ENCODE results near the gene SLC32A1. TPM values are rescaled to one million over a fixed set of nuclear protein-coding genes. Genes with fewer than 3 reads are reported as not detected.

SLC32A1 gene
- total and polyA plus RNA-seq, 2 of the 13 experiments (the other 11 are each of a cell fraction or from before 2014, with no cell fraction given): not detected

DNA sequence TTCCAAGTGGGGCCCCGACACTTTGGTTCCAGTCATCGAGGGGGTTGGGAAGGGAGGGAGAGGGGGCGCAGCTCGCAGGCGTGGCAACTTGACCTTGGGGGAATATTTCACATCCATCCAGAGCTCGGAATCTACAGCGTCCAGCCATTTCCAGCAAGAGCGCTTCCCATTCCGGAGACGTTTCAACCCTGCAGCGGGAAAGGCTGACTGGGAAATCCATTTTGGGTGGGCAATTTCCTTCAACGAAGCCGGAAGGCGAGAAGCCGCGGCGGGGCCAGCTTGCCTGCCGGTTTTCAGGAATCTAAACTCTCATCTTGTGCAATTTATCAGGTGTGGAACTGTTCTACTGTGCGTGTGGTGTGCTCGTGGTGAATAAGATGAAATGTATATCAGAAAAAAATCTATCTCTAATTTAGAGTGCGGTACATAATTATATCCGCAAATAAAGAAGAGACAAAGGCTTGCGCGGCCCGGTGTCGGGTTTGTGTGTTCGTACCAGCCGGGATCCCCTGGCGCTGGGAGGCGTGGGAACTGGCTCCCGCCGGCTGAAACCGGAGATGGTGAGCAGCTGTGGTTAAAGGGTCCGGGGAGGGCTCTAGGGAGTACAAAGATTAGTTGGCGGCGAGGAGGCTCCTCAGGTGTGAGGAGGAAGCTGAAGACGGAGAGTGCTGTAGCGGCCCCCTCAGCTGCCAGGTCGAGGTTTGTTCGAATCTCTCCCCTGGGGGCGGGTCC, 4.8 kb downstream of the SLC32A1 start (continued):
- TF ChIP-seq ETV5 (CRISPR knock-in tag; IDR thresholded peaks at IDR 0.05; ENCODE audit: borderline replicate concordance) (no peak), NFIB (CRISPR knock-in tag; IDR thresholded peaks at IDR 0.05; ENCODE audit: borderline replicate concordance) (no peak), YEATS2 (CRISPR knock-in tag; IDR thresholded peaks at IDR 0.05; ENCODE audit: borderline replicate concordance) (no peak), ZNF549 (CRISPR knock-in tag; IDR thresholded peaks at IDR 0.05) (no peak), TIGD3 (CRISPR knock-in tag; IDR thresholded peaks at IDR 0.05; ENCODE audit: borderline replicate concordance) (no peak), TARDBP (CRISPR knock-in tag; IDR thresholded peaks at IDR 0.05) (no peak)
- TF ChIP-seq, protein P1, sequence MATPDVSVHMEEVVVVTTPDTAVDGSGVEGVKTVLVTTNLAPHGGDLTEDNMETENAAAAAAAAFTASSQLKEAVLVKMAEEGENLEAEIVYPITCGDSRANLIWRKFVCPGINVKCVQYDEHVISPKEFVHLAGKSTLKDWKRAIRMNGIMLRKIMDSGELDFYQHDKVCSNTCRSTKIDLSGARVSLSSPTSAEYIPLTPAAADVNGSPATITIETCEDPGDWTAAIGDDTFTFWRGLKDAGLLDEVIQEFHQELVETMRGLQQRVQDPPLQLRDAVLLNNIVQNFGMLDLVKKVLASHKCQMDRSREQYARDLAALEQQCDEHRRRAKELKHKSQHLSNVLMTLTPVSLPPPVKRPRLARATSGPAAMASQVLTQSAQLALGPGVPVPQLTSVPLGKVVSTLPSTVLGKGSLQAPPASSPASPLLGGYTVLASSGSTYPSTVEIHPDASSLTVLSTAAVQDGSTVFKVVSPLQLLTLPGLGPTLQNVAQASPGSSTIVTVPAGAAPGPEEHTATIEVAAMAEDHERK (CRISPR knock-in tag; IDR thresholded peaks at IDR 0.05; ENCODE audit: low read depth): no peak
- TF ChIP-seq, protein P2, sequence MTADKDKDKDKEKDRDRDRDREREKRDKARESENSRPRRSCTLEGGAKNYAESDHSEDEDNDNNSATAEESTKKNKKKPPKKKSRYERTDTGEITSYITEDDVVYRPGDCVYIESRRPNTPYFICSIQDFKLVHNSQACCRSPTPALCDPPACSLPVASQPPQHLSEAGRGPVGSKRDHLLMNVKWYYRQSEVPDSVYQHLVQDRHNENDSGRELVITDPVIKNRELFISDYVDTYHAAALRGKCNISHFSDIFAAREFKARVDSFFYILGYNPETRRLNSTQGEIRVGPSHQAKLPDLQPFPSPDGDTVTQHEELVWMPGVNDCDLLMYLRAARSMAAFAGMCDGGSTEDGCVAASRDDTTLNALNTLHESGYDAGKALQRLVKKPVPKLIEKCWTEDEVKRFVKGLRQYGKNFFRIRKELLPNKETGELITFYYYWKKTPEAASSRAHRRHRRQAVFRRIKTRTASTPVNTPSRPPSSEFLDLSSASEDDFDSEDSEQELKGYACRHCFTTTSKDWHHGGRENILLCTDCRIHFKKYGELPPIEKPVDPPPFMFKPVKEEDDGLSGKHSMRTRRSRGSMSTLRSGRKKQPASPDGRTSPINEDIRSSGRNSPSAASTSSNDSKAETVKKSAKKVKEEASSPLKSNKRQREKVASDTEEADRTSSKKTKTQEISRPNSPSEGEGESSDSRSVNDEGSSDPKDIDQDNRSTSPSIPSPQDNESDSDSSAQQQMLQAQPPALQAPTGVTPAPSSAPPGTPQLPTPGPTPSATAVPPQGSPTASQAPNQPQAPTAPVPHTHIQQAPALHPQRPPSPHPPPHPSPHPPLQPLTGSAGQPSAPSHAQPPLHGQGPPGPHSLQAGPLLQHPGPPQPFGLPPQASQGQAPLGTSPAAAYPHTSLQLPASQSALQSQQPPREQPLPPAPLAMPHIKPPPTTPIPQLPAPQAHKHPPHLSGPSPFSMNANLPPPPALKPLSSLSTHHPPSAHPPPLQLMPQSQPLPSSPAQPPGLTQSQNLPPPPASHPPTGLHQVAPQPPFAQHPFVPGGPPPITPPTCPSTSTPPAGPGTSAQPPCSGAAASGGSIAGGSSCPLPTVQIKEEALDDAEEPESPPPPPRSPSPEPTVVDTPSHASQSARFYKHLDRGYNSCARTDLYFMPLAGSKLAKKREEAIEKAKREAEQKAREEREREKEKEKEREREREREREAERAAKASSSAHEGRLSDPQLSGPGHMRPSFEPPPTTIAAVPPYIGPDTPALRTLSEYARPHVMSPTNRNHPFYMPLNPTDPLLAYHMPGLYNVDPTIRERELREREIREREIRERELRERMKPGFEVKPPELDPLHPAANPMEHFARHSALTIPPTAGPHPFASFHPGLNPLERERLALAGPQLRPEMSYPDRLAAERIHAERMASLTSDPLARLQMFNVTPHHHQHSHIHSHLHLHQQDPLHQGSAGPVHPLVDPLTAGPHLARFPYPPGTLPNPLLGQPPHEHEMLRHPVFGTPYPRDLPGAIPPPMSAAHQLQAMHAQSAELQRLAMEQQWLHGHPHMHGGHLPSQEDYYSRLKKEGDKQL (CRISPR knock-in tag; IDR thresholded peaks at IDR 0.05; ENCODE audit: low read depth): no peak
